ENCODE data around the gene ANXA2R. TPM values are rescaled to one million over a fixed set of nuclear protein-coding genes. Genes with fewer than 3 reads are reported as not detected.
"Not testable (repeated sequence)": the region's sequence is repeated elsewhere in the genome, so short reads cannot be mapped to it uniquely, and the experiment has no call there.

The ANXA2R gene
- total RNA-seq, 1 donor from 2014 or later = 0.34 TPM

- Mint-ChIP-seq H3K4me3 (no peak overlapping the region), H3K9me3 (peaks cover 3% of the 10 kb centered on the region), H3K36me3 (peaks cover 44% of the 10 kb centered on the region), H3K27ac (no peak overlapping the region), H3K27me3 (no peaks in the 10 kb centered on the region), H3K4me1 (ENCODE audit: unreplicated experiment) (peaks cover 14% of the 10 kb centered on the region)
- DNase-seq (ENCODE audit: extremely low spot score, unreplicated experiment) = no peak
- TF ChIP-seq CTCF (conservative IDR thresholded peaks at IDR 0.05) = no peak
Measured at GRCh38 chr5:43075319-43076293, 35.5 kb upstream of the ANXA2R start.

GRCh38 chr5:43074987-43075318 is 34.8 kb upstream of the ANXA2R start:
- Mint-ChIP-seq H3K9me3 (peaks cover 3% of the 10 kb centered on the region), H3K27me3 (no peaks in the 10 kb centered on the region)

GRCh38 chr5:43073597-43074546 is 33.8 kb upstream of the ANXA2R start:
- H3K9me3 Mint-ChIP-seq = peaks cover 3% of the 10 kb centered on the region
- no peak for DNase-seq (ENCODE audit: extremely low spot score, unreplicated experiment)
- no peak overlapping the region for H3K4me3 Mint-ChIP-seq
- no peaks in the 10 kb centered on the region for H3K27me3 Mint-ChIP-seq
- H3K27ac Mint-ChIP-seq = no peak overlapping the region
- peak; percentile 67 for TF ChIP-seq CTCF (conservative IDR thresholded peaks at IDR 0.05)
- peaks cover 45% of the 10 kb centered on the region for H3K36me3 Mint-ChIP-seq
- peaks cover 16% of the 10 kb centered on the region for H3K4me1 Mint-ChIP-seq (ENCODE audit: unreplicated experiment)

More at GRCh38 chr5:43074987-43075318, 34.8 kb upstream of the ANXA2R start:
- TF ChIP-seq CTCF (conservative IDR thresholded peaks at IDR 0.05) = no peak
- Mint-ChIP-seq H3K4me1 (ENCODE audit: unreplicated experiment) (peaks cover 14% of the 10 kb centered on the region), H3K27ac (no peak overlapping the region), H3K36me3 (peaks cover 45% of the 10 kb centered on the region), H3K4me3 (no peak overlapping the region)
- DNase-seq (ENCODE audit: extremely low spot score, unreplicated experiment) = no peak

- Mint-ChIP-seq H3K4me1 (ENCODE audit: unreplicated experiment) (peaks cover 20% of the 10 kb centered on the region), H3K4me3 (peak overlapping the region; percentile 31), H3K36me3 (peaks cover 29% of the 10 kb centered on the region)
- not testable (repeated sequence) for H3K27ac Mint-ChIP-seq; DNase-seq (ENCODE audit: extremely low spot score, unreplicated experiment); H3K27me3 Mint-ChIP-seq; H3K9me3 Mint-ChIP-seq
Measured at GRCh38 chr5:43069401-43069720, 29.2 kb upstream of the ANXA2R start.

GRCh38 chr5:43068037-43068436 is 27.9 kb upstream of the ANXA2R start:
- TF ChIP-seq CTCF (conservative IDR thresholded peaks at IDR 0.05) = no peak

More at GRCh38 chr5:43068037-43068436, 27.9 kb upstream of the ANXA2R start:
- peaks cover 17% of the 10 kb centered on the region for H3K36me3 Mint-ChIP-seq
- no peak for DNase-seq (ENCODE audit: extremely low spot score, unreplicated experiment)
- peak overlapping the region; percentile 99 for H3K4me3 Mint-ChIP-seq
- H3K9me3 Mint-ChIP-seq = no peaks in the 10 kb centered on the region
- H3K27me3 Mint-ChIP-seq = no peaks in the 10 kb centered on the region
- peaks cover 20% of the 10 kb centered on the region for H3K4me1 Mint-ChIP-seq (ENCODE audit: unreplicated experiment)
- H3K27ac Mint-ChIP-seq = peak overlapping the region; percentile 97

Data from type B pancreatic cell (in vitro differentiated cells).